ENCODE data around the gene NUBPL.
"Not testable (repeated sequence)": the region's sequence is repeated elsewhere in the genome, so short reads cannot be mapped to it uniquely, and the experiment has no call there.

NUBPL gene

DNA sequence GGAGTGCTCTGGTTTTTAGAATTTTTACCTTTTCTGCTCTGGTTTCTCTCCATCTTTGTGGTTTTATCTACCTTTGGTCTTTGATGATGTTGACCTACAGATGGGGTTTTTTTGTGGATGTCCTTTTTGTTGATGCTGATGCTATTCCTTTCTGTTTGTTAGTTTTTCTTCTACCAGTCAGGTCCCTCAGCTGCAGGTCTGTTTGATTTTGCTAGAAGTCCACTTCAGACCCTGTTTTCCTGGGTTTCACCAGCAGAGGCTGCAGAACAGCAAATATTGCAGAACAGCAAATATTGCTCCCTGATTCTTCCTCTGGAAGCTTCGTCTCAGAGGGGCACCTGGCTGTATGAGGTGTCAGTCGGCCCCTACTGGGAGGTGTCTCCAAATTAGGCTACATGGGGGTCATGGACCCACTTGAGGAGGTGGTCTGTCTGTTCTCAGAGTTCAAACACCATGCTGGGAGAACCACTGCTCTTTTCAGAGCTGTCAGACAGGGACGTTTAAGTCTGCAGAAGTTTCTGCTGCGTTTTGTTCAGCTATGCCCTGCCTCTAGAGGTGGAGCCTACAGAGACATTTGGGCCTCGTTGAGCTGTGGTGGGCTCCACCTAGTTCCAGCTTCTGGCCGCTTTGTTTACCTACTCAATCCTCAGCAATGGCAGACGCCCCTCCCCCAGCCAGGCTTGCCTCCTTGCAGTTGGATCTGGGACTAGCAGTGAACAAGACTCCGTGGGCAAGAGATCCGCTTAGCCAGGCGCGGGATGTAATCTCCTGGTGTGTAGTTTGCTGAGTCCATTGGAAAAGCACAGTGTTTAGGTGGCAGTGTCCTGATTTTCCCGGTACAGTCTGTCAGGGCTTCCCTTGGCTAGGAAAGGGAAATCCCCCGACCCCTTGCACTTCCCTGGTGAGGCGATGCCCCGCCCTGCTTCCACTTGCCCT, 250.8 kb downstream of the NUBPL start:
- not testable (repeated sequence) for DNase-seq (ENCODE audit: low read depth, low spot score)

DNA sequence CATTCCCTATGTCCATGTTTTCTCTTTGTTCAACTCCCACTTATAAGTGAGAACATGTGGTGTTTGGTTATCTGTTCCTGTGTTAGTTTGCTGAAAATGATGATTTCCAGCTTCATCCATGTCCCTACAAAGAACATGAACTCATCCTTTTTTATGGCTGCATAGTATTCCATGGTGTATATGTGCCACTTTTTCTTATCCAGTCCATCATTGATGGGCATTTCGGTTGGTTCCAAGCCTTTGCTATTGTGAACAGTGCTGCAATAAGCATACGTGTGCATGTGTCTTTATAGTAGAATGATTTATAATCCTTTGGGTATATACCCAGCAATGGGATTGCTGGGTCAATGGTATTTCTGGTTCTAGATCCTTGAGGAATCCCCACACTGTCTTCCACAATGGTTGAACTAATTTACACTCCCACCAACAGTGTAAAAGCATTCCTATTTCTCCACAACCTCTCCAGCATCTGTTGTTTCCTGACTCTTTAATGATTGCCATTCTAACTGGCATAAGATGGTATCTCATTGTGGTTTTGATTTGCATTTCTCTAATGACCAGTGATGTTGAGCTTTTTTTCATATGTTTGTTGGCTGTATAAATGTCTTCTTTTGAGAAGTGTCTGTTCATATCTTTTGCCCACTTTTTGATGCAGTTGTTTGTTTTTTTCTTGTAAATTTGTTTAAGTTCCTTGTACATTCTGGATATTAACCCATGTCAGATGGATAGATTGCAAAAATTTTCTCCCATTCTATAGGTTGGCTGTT, 252.7 kb downstream of the NUBPL start:
- DNase-seq (ENCODE audit: low read depth, low spot score), result not testable (repeated sequence)

DNA sequence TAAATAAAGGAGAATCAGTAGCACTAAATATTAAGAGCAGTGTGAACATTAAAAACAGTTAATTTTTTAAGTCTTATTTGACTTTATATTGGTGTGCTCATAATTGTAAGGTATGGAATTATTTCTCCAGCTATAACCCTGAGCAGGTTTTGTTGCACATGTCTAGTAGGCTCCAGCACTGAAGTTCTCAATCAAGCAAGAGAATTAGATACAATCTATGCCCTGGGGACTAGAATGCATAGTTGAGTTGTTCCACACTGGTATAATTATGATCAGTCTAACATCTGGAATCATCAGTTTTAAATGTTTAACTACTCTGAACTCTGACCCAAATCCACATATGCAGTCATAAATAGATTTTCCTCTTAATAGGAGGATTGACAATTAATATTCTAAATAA, 258.1 kb downstream of the NUBPL start:
- DNase-seq (ENCODE audit: low read depth, low spot score), result no peak

DNA sequence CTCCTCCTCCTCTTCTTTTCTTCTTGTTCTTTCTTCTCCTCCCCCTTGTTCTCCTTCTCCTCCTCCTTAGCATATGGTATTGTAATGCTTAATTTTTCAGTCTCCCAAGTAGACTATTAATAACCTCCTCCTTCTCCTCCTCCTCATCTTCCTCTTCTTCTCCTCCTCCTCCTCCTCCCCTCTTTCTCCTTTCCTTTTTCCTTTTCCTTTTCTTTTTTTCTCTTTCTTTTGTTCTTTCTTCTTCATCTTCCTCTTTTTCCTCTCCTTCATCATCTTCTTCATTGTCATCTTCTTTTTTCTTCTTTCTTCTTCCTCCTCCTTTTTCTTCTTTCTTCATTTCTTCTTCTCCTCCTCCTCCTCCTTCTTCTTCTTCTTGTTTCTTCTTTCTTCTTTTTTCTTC, 264.3 kb downstream of the NUBPL start:
- DNase-seq (ENCODE audit: low read depth, low spot score), result no peak

DNA sequence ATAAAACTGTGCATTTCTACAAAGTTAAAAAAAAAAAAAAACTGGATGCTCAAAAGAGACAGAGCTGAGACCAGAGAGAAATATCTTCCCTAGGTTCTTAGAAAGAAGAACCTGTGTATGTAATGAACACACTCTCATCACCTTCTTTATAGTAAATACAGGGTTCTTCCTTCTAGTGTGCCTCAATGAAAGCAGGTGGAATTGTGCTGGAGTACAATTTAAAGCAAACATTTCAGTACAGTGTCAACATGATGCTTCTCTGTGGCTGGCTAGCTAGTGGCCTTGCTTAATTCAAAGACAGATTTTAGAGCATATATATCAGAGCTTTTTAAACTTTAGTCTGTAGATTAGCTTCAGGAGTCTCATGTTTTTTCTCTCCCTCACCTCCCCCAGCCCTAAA, 266.1 kb downstream of the NUBPL start:
- no peak for DNase-seq (ENCODE audit: low read depth, low spot score)

DNA sequence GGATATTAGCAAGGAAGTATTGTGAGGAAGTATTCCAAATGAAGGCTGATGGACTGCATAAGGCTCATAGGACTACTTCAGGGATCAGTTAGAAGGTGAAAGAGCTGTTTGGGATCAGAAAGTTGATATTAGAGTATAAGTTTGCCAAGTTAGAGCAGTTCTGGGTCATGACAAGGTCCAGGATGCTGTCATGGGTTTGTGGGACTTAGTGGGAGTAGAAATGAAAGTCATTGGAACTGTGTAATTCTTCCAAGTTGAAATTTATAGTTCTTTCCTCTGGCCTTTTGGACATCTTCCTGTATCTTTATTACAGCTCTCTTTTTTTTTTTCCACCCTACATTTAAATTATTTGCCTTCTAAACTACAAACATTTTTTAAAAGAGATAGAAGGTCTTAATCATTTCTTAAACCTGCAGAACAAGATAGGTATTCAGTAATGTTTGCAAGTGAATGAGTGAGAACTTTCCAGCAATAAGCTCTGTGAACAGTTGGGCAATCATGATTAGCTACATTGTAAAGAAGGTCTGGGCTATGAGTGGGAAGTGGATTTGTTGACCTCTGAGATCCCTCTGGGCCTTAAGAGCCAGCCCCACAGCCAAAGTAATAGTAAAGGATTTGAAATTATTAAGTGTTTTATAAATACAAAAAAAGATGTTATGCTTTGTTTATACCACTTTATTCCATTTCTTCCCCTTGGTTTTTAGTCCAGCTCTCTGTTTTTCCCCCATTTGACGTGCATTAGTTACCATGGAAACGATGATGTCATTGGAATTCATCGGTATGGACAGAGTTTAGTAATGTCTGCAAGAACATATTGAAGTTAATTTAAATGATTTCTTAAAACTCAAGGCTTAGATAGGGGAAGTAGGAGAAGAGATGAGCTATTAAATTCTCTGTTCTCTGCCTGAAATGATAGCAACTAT, 268.0 kb downstream of the NUBPL start:
- no peak for DNase-seq (ENCODE audit: low read depth, low spot score)

GRCh38 chr14:31834616-31835015, 273.4 kb downstream of the NUBPL start:
- DNase-seq (ENCODE audit: low read depth, low spot score), result peak; percentile 16

- DNase-seq (ENCODE audit: low read depth, low spot score), result no peak
These were observed 273.8 kb downstream of the NUBPL start for GRCh38 chr14:31835049-31835448.

DNA sequence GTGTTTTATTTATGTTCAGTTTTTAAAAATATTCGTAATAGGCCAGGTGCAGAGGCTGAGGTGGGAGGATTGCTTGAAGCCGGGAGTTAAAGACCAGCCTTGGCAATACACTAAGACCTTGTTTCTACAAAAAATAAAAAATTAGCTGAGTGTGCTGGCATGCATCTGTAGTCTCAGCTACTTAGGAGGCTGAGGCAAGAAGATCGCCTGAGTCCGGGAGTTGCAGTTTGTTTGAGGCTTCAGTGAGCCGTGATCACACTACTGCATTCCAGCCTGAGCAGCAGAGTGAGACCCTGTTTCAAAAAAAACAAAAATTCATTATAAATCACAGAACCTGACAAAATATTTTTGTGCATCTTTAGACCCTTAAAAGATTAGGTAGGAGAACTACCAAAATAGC, 275.8 kb downstream of the NUBPL start:
- DNase-seq (ENCODE audit: low read depth, low spot score), result no peak

- no peak for DNase-seq (ENCODE audit: low read depth, low spot score)
These were observed 281.7 kb downstream of the NUBPL start for GRCh38 chr14:31842899-31843298.

DNA sequence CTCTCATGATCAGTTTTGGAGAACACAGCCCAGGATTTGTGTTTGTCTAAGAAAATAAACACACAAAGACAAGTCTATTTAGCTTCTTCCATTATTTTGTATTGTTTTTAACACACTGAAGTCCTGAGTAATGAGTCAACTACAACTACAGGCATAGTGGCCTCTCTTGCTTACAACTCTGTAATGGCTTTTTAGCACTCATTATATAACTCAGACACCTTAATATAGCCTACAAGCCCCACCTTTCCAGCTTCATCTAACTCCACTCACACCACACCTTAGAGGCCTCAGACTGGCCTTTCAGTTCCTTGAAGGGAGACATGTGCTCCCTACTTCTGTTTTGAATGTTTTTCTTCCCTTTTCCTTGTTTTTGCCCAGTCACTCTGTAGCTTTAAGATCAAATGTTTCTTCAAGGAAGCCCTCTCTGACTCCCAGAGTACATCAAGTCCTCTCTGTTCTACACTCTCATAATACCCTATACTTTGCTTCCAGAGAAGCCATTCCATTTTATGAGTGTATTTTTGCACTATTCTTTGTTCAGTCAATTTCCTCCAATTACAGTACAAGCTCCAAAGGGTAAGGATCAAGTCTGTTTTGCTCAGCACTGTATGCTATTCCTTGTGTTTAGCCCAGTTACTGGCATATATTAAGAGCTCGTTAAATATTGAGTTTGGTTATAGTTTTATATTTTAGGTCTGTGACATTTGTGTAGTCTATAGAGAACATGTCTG, 282.3 kb downstream of the NUBPL start:
- DNase-seq (ENCODE audit: low read depth, low spot score), result no peak

GRCh38 chr14:31854508-31855075, 293.4 kb downstream of the NUBPL start:
- no peak for DNase-seq (ENCODE audit: low read depth, low spot score)

DNA sequence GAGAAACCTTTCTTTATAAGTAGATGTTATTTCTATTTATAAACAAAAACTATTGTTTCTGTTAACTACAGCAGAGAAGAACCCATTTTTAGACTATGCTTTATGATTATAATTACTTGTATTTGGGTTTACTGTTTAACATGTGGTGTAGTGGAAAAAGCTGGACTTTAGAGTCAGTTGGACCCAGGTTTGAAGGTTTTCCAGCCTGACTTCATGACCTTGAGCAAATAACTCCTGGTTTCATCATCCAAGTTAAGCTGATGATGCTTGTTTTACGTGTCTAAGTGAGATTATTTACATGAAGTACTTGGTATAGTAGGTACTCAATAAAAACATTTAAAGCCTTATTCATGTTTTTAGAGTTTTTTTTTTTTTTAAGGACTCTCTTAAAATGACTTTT, 294.1 kb downstream of the NUBPL start:
- DNase-seq (ENCODE audit: low read depth, low spot score), result no peak

DNA sequence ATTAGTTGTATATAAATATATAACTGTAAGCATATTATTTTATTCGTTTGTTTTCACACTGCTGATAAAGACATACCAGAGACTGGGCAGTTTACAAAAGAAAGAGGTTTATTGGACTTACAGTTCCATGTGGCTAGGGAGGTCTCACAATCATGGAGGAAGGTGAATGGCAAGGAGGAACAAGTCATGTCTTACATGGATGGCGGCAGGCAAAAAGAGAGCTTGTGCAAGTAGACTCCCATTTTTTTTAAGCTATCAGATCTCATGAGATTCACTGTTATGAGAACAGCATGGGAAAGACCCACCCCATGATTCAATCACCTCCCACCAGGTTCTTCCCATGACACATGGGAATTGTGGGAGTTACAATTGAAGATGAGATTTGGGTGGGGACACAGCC, 294.8 kb downstream of the NUBPL start:
- DNase-seq (ENCODE audit: low read depth, low spot score), result not testable (repeated sequence)

DNA sequence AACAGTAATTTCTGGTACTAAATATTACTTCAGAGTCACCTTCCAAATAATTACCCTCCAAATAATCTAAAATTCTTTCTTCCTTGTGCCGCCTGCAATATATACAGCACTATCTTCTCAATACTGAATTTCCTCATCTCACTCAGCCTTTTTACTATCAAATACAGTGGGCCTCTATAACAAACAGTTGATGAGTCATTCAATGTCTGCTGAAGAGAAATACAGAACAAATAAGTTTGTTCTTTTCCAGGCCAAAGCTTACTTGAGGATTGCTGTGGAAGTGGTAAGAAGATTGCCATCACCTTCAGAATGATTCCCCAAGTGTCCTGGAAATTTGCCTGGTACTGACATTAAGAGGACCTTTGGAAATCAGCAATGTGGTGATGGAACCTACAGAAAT, 297.7 kb downstream of the NUBPL start:
- no peak for DNase-seq (ENCODE audit: low read depth, low spot score)

GRCh38 chr14:31864937-31865855, 304.0 kb downstream of the NUBPL start:
- DNase-seq (ENCODE audit: low read depth, low spot score), result no peak

GRCh38 chr14:31867570-31867969, 306.4 kb downstream of the NUBPL start:
- no peak for DNase-seq (ENCODE audit: low read depth, low spot score)

- DNase-seq (ENCODE audit: low read depth, low spot score), result not testable (repeated sequence)
These were observed 306.9 kb downstream of the NUBPL start for GRCh38 chr14:31868096-31868495.

DNA sequence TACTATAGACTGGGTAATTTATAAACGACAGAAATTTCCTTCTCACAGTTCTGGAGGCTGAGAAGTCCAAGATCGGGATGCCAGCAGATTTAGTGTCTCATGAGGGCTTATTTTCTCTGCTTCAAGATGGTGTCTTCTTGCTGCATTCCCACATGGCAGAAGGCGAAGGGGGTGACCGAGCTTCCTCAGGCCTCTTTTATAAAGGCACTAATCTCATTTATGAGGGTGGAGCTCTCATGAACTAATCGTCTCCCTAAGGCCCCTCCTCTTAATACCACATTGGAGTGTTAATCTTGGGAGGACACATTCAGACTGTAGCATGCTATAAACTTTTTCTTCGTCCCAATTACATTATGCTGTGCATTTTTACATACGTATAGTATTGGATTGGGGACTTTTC, 315.5 kb downstream of the NUBPL start:
- DNase-seq (ENCODE audit: low read depth, low spot score), result no peak
